NCI-H460 (cell line): ENCODE results near the gene ALKBH5. TPM values are rescaled to one million over a fixed set of nuclear protein-coding genes. Genes with fewer than 3 reads are reported as not detected.

Experiments used
- DNase-seq: peaks from one replicate; pipeline ENCODE4 v3.0.0-alpha.2; 2016; ENCODE audit warnings: low read depth; ENCODE audit errors: extremely low read depth
- total RNA-seq: library from RNA; depleted of rRNA; stranded (reverse); fragments of >200 nt; shearing (Covaris generic); gene quantifications from 2 replicates; pipeline ENCODE4 v1.2.3, GENCODE V29; 2014

ALKBH5 gene
- total RNA-seq, 1 experiment from 2014 or later = 94.1 TPM

DNA sequence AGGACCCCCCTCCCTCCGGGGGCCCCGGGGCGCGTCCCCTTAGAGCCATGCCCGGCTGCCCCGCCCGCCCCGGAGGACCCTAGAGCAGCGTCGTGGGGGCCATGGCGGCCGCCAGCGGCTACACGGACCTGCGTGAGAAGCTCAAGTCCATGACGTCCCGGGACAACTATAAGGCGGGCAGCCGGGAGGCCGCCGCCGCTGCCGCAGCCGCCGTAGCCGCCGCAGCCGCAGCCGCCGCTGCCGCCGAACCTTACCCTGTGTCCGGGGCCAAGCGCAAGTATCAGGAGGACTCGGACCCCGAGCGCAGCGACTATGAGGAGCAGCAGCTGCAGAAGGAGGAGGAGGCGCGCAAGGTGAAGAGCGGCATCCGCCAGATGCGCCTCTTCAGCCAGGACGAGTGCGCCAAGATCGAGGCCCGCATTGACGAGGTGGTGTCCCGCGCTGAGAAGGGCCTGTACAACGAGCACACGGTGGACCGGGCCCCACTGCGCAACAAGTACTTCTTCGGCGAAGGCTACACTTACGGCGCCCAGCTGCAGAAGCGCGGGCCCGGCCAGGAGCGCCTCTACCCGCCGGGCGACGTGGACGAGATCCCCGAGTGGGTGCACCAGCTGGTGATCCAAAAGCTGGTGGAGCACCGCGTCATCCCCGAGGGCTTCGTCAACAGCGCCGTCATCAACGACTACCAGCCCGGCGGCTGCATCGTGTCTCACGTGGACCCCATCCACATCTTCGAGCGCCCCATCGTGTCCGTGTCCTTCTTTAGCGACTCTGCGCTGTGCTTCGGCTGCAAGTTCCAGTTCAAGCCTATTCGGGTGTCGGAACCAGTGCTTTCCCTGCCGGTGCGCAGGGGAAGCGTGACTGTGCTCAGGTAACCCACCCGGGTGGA is 759 bp downstream of the ALKBH5 start:
- no peak for DNase-seq

- DNase-seq = no peak
Observed at GRCh38 chr17:18185391-18185790, 1.8 kb downstream of the ALKBH5 start.

DNA sequence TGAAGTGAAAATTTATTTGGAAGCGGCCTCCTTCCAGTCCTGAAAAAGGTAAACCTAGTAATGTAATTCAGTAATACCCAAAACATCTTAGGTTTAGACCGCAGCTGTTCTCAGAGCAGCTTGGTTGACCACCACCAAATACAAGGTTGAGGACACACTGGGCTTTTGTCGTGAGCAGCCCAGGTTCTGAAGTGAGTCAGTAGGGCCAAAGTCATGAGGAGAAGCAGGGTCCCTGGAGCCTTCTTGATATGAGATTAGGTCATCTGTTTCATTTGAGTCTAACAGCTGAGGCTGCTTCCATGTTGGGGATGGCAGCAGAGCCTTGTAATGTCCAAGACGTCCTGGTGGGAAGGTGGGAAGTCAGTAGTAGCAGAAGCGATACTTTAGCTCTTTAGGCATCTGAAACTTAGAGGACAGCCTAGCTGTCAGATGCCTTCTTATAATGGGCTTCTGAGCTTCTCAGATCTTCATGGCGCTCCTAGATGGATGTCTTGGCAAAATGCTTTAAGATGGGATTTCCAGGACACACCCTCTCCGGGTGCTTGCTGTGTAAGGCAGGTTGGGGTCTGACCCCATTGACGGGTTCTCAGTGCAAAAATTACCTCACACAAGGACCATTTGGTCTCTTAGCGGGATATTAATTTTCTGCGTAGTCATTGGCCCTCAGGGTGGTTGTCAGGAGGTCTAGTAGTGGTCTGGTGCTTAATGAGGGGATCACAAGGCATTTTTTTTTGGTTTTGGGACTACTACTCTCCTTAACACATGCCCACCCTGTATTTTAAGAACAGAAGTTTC is 2.4 kb downstream of the ALKBH5 start:
- DNase-seq = no peak

DNA sequence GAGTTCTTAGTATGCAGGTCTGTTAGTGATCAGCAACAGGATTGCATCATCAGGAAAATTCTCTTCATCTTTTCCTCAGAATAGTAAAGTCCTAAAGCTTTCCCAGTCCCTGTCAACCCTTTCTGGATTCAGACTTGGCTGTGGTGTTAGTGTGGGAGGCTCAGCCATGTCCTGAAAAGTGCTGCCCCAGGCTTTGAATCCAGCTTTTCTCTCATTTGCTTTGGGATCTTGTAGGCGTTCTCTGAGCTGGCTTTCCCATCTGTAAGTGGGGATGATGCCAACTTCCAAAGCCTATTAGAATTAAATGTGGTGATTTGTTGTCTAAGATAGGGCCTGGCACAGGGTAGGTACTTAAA is 3.0 kb downstream of the ALKBH5 start:
- no peak for DNase-seq

GRCh38 chr17:18187226-18187625 is 3.6 kb downstream of the ALKBH5 start:
- DNase-seq = no peak

- no peak for DNase-seq
Observed at GRCh38 chr17:18187821-18188761, 4.5 kb downstream of the ALKBH5 start.

DNA sequence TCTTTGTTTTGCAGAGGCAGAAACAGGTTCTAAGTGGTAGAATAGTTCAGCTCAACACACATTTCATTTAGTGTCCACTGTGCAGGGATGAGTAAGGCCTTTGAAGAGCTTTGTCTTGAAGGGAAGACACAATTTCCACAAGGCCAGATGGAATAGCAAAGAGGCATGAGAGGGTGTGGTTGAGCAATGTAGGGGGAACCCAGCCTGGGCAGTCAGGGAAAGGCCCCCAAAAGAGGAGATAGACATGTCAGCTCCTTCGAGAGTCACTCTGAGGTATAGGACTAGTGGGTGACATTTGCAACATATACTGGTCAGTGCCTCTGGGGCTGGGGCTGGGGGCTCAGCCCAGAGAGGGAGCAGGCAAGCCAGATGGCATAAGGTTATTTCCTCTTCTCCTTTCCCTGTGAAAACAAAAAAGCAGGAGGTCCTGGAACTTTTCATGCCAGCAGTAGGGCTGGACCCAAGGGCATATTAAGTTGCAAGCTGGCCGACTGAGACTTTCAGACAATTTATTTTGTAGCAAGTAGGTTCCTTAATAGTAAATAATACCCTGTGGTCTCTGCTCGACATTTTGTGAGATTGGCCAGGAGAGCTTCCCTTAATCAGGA is 7.1 kb downstream of the ALKBH5 start:
- DNase-seq = no peak

GRCh38 chr17:18191236-18191667 is 7.6 kb downstream of the ALKBH5 start:
- DNase-seq = no peak

DNA sequence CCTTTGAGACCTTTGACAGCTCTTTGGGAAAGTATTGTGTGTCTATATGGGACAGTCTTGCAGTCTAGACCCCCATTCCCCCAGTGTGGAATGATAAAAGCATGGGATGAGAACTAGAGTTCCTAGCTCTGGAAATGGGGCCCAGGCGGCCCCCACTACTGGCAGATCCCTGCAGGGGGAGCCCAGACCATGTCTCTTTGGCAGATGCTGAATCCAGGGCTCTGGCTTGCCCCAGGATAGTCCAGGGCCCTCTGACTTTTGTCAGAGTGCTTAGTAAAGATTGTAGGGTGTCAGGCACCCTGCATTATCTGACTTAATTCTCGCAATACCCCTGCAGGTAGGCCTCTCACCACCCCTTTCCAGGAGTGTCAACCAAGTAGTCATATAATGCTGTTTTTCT is 8.3 kb downstream of the ALKBH5 start:
- DNase-seq = no peak

DNA sequence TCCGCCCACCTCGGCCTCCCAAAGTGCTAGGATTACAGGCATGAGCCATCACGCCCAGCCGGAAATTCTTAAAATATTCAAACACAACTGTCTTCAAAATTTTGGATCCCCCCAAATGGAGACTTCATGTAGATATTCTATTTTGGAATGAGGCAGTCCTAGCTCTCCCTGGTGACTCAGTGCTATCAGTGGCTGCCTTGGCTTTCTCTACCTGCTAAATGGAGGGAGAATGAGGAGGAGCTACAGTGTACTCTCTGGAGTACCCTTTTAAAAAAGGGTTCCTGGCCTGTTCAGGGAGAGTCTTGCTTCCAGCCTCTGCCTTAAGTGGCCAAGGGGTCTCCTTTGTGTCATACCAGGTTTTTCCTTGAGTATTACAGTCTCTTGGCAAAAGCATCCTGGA is 10.8 kb downstream of the ALKBH5 start:
- DNase-seq = no peak

GRCh38 chr17:18194804-18195203 is 11.2 kb downstream of the ALKBH5 start:
- DNase-seq = no peak

DNA sequence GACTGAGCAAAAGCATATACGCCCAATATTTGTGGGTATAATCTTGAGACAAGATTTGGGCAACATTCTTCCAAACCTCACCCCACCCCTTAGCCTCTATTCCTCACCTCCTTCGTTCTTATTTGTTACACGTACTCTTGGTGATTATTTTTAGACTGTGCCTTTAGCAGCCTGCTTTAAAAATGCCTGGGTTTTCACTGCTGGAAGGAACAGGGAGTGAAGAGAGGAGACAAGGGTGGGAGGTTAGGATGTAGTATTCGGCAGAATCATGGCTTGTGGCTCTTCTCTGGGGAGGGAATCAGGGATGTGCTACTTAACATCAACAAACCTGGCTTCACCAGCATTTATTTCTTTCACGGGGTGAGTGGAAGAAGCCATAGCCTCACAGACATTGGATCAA is 11.6 kb downstream of the ALKBH5 start:
- DNase-seq = no peak

GRCh38 chr17:18197535-18198194 is 14.0 kb downstream of the ALKBH5 start:
- no peak for DNase-seq

- no peak for DNase-seq
Observed at GRCh38 chr17:18198530-18198929, 14.9 kb downstream of the ALKBH5 start.

GRCh38 chr17:18201108-18201507 is 17.5 kb downstream of the ALKBH5 start:
- no peak for DNase-seq

DNA sequence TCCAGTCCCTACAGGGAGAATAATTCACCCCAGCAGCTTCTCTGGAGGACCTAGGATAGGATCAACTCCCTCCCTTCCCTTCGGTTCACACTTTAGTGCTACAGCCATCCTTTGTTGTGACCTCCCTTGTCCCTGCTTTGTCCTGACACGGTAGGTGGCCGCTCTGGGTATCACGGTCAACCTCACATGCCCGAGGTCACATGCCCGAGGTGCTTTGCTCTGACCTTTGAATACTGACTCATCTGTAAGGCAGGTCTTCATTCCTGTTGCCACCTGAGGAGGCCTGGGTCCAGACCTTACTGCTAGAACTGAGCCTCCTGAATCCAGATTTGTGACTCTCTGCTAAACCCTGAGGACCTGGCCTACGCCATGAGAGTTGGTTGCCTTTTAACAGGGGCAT is 19.7 kb downstream of the ALKBH5 start:
- no peak for DNase-seq

GRCh38 chr17:18205861-18206260 is 22.2 kb downstream of the ALKBH5 start:
- no peak for DNase-seq

- no peak for DNase-seq
Observed at GRCh38 chr17:18206962-18207361, 23.3 kb downstream of the ALKBH5 start.

DNA sequence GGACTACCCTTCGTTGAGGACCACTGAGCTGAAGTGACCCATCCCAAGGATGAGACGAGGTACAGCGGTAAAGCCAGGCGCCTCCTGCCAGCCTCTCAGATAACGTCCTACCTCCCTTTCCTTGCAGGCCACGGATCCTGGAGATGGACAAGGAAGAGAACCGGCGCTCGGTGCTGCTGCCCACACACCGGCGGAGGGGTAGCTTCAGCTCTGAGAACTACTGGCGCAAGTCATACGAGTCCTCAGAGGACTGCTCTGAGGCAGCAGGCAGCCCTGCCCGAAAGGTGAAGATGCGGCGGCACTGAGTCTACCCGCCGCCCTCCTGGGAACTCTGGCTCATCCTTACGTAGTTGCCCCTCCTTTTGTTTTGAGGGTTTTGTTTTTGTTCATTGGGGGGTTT is 24.5 kb downstream of the ALKBH5 start:
- no peak for DNase-seq
